Sigmoid colon (tissue), 4 donors: ENCODE data around the gene ZNF10.

Experiments
- EP300 ChIP-seq, 4 donors: sonication (generic); formaldehyde crosslinking; IDR thresholded peaks; one replicate each; pipeline ENCODE4 v1.6.1; 2017; ENCODE audit warnings: antibody characterized with exemption in 4 of 4
- POLR2A ChIP-seq, 2 donors: fragments of 450-650 bp; IDR thresholded peaks; one replicate each; pipeline ENCODE4 v1.6.1; 2016; ENCODE audit warnings: antibody characterized with exemption in 2 of 2, mild to moderate bottlenecking in 2 of 2, moderate library complexity in 2 of 2
- POLR2AphosphoS5 ChIP-seq, 4 donors: sonication (generic); formaldehyde crosslinking; IDR thresholded peaks; one replicate each; pipeline ENCODE4 v1.6.1; 2017; ENCODE audit warnings: antibody characterized with exemption in 4 of 4
- TF ChIP-seq, protein P1 (sequence below), 4 experiments: fragments of 450-650 bp in 3 of 4; fragments of 200-600 bp in 1 of 4; IDR thresholded peaks; one replicate each; pipeline ENCODE4 v1.5.1; 2016 to 2019; ENCODE audit warnings: antibody characterized with exemption in 4 of 4, mild to moderate bottlenecking in 3 of 4, moderate library complexity in 2 of 4

DNA sequence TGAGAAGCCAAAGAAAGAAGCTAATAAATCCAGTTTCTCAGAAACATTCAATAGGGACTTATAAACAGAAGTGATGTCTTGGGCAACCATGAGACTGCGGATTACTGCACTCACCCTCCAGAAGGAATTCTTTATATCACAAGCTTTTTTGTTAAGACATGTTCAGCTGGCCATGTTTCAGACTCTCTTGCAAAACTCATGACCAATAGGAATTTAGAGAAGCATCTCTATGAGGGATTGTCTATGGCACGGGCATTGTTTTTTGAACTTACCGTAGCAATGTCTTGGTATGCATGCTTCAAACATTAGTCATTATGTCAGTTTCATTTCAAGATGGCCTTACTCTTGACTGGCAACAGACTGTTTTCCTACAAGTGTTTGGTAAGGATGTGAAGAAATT lies 35.3 kb downstream of the ZNF10 start:
- TF ChIP-seq, protein P1, sequence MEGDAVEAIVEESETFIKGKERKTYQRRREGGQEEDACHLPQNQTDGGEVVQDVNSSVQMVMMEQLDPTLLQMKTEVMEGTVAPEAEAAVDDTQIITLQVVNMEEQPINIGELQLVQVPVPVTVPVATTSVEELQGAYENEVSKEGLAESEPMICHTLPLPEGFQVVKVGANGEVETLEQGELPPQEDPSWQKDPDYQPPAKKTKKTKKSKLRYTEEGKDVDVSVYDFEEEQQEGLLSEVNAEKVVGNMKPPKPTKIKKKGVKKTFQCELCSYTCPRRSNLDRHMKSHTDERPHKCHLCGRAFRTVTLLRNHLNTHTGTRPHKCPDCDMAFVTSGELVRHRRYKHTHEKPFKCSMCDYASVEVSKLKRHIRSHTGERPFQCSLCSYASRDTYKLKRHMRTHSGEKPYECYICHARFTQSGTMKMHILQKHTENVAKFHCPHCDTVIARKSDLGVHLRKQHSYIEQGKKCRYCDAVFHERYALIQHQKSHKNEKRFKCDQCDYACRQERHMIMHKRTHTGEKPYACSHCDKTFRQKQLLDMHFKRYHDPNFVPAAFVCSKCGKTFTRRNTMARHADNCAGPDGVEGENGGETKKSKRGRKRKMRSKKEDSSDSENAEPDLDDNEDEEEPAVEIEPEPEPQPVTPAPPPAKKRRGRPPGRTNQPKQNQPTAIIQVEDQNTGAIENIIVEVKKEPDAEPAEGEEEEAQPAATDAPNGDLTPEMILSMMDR (IDR thresholded peaks at IDR 0.05), result no peak
- TF ChIP-seq EP300 (IDR thresholded peaks at IDR 0.05), result no peak
- no peak for TF ChIP-seq POLR2AphosphoS5 (IDR thresholded peaks at IDR 0.05)
- TF ChIP-seq POLR2A (IDR thresholded peaks at IDR 0.05), result no peak
